ENCODE results near the gene GRID1. TPM values are rescaled to one million over a fixed set of nuclear protein-coding genes. Genes with fewer than 3 reads are reported as not detected.

Gene GRID1
- total RNA-seq, 4 donors from 2014 or later: 0.88 to 7.3 (median 4.1) TPM

DNA sequence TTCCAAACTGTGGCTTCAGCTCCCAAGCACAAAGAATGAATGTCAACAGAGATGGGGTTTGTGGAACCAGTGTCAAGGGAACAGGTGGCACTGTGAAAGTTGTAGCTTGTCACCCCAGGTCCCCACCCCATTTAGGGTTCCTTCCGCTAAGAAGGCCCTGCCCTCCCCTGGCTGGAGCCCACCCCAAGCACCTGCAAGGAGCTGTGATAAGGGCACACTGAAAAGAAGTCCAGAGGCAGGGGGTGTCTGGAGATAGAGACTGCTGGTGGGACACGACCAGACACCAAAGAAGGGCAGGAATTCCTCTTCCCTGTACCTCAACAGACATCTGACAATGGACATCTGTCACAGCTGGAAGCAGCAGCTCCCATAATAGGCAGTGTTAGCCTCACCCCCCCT lies 4.5 kb downstream of the GRID1 start:
- Histone ChIP-seq H3K4me3 (no peak overlapping the region), H3K27ac (no peak overlapping the region), H3K9me3 (no peaks in the 10 kb centered on the region), H3K27me3 (no peaks in the 10 kb centered on the region), H3K4me1 (peaks cover 0 to 11% of the 10 kb centered on the region in 2 donors), H3K36me3 (no peaks in the 10 kb centered on the region)
- TF ChIP-seq POLR2A (IDR thresholded peaks at IDR 0.05): no peak
- TF ChIP-seq, protein P1, sequence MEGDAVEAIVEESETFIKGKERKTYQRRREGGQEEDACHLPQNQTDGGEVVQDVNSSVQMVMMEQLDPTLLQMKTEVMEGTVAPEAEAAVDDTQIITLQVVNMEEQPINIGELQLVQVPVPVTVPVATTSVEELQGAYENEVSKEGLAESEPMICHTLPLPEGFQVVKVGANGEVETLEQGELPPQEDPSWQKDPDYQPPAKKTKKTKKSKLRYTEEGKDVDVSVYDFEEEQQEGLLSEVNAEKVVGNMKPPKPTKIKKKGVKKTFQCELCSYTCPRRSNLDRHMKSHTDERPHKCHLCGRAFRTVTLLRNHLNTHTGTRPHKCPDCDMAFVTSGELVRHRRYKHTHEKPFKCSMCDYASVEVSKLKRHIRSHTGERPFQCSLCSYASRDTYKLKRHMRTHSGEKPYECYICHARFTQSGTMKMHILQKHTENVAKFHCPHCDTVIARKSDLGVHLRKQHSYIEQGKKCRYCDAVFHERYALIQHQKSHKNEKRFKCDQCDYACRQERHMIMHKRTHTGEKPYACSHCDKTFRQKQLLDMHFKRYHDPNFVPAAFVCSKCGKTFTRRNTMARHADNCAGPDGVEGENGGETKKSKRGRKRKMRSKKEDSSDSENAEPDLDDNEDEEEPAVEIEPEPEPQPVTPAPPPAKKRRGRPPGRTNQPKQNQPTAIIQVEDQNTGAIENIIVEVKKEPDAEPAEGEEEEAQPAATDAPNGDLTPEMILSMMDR (IDR thresholded peaks at IDR 0.05): no peak
- intact Hi-C loops (cut with DNase I; ENCODE audit: low total_unique reads): no loop called here
- no peak for DNase-seq

DNA sequence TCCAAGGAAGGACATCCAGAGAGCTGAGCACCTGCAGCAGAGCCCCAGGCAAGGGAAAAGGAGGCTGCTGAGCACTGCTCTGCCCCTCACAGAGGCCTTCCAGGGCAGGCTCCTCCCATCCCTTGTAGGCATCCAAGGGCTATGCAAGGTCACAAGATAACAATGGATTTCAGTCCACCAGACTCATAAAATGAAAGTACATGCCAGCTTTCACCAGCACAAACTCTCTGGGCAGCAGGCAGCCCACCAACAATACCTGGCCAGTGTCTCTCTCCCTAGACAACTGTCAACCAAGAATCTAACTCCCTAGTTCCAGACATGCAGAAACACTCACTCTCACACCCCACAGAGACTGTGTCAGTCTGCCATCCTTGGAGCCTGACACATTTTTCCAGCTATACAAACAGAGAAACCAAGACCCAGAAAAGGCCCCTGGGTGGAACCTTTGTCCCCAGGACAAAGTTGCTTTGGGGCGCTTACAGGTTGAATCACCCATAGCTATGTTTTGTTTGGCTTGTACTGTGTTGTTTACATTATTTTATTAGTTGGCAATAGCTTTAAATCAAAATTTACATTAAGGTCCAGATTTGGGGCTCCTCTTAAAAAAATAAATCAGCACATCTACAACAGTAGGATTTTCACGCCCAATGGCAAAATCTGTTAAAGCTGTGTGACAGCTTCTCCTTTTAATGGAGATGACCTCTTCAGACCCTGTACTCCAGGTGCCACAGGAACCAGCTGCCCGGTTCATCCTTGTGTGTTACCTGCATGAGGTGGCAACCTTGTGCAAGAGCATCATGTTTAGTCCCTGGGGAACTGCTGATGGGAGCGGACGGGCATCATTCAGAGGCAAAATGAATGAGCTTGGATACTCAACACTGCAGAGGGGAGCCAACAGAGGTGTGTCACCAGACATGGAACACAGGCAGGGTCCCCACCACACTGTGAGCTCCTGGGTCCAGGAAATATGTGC lies 5.2 kb downstream of the GRID1 start:
- DNase-seq: no peak
- H3K4me1 ChIP-seq: peaks cover 0 to 9% of the 10 kb centered on the region in 2 donors
- H3K27ac ChIP-seq: no peak overlapping the region
- H3K36me3 ChIP-seq: no peaks in the 10 kb centered on the region
- H3K27me3 ChIP-seq: no peaks in the 10 kb centered on the region
- H3K4me3 ChIP-seq: no peak overlapping the region
- TF ChIP-seq POLR2A (IDR thresholded peaks at IDR 0.05): no peak
- TF ChIP-seq, protein P1 (IDR thresholded peaks at IDR 0.05): no peak
- no peaks in the 10 kb centered on the region for H3K9me3 ChIP-seq
- intact Hi-C loops (cut with DNase I; ENCODE audit: low total_unique reads): no loop called here

DNA sequence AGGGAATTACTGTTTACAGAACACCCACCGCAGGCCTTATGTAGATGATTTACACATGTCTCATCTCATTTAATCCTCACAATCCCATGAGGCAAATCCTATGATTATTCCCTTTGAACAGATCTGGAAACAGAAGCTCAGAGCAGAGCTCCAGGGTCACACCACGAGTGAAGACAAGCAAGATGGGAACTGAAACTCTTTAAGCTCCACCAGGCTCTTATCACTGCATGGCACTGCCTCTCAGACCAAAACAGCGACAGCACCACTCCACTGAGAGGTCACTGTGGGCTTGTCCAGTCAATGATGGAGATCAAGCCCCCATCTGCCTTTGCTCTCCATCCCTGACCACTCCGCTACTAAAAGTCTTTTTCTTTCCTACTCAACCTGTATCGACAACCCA lies 5.9 kb downstream of the GRID1 start:
- DNase-seq: no peak
- peaks cover 0 to 9% of the 10 kb centered on the region in 2 donors for H3K4me1 ChIP-seq

DNA sequence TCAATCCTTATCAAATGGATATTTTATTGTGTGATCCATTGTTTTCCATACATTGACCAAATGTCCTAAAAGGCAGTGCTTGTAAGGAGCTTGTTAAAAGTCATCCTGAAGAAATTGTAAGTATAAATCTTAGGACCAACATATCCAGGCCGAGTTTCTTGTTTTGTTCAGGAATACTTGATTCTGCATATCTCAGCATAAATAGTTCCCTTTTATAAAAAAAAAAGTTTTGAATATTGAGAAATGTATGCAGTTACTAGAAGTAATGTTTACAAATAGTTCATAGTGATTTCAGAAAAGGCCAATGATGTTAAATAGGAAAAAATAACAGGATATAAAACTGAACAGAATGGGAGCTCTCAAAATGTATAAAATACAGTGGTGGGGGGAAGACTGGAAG lies 6.6 kb downstream of the GRID1 start:
- no peaks in the 10 kb centered on the region for H3K36me3 ChIP-seq
- H3K4me1 ChIP-seq: peaks cover 0 to 7% of the 10 kb centered on the region in 2 donors
- DNase-seq: no peak
- H3K4me3 ChIP-seq: no peak overlapping the region
- no peak for TF ChIP-seq POLR2A (IDR thresholded peaks at IDR 0.05)
- TF ChIP-seq, protein P1 (IDR thresholded peaks at IDR 0.05): no peak
- no peak overlapping the region for H3K27ac ChIP-seq
- intact Hi-C loops (cut with DNase I; ENCODE audit: low total_unique reads): no loop called here
- H3K27me3 ChIP-seq: no peaks in the 10 kb centered on the region
- H3K9me3 ChIP-seq: no peaks in the 10 kb centered on the region

More for the DNA sequence above, 5.9 kb downstream of the GRID1 start:
- Histone ChIP-seq H3K27ac (no peak overlapping the region), H3K27me3 (no peaks in the 10 kb centered on the region), H3K9me3 (no peaks in the 10 kb centered on the region), H3K36me3 (no peaks in the 10 kb centered on the region), H3K4me3 (no peak overlapping the region)
- no peak for TF ChIP-seq POLR2A (IDR thresholded peaks at IDR 0.05)
- TF ChIP-seq, protein P1 (IDR thresholded peaks at IDR 0.05): no peak
- intact Hi-C loops (cut with DNase I; ENCODE audit: low total_unique reads): no loop called here

DNA sequence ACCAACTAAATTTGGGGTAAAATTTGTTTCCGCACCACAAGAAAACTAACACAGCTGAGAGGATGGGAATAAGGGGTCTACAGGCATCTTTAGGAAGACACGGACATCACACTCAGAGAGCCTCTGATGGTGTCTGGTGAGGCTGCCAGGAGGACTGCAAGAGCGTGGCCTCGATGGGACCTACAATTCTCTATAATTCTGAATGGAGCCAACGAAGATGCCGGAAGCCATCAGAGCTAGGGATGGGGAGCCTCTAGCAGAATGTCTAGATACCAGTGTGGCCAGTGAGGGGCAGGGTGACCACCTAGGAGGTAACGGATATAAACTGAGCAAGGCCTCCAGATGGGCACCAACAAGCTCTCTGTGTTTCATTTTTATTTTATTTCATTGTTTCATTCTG lies 7.5 kb downstream of the GRID1 start:
- H3K4me3 ChIP-seq: no peak overlapping the region
- no peaks in the 10 kb centered on the region for H3K9me3 ChIP-seq
- TF ChIP-seq, protein P1 (IDR thresholded peaks at IDR 0.05): no peak
- no peak for TF ChIP-seq POLR2A (IDR thresholded peaks at IDR 0.05)
- H3K4me1 ChIP-seq: no peaks in the 10 kb centered on the region
- intact Hi-C loops (cut with DNase I; ENCODE audit: low total_unique reads): no loop called here
- no peak overlapping the region for H3K27ac ChIP-seq
- H3K27me3 ChIP-seq: no peaks in the 10 kb centered on the region
- DNase-seq: no peak
- H3K36me3 ChIP-seq: no peaks in the 10 kb centered on the region
